Liver (tissue), 9 donors: Measurements from ENCODE around the gene ACMSD. TPM values are rescaled to one million over a fixed set of nuclear protein-coding genes. Genes with fewer than 3 reads are reported as not detected.
A peak's percentile ranks its signal among the peaks of the same experiment; 100 is the strongest.

Source experiments
- DNase-seq: peaks from one replicate; pipeline ENCODE4 v3.0.0-alpha.2; 2017; ENCODE audit warnings: low spot score
- H3K27ac ChIP-seq, 2 donors: one replicate each; pipeline ENCODE4 v1.7.0; 2013; ENCODE audit warnings: inconsistent platforms in 2 of 2, low read length in 2 of 2, control low read depth in 1 of 2, low read depth in 1 of 2, mild to moderate bottlenecking in 1 of 2
- H3K27me3 ChIP-seq, 4 donors: one replicate each; pipeline versions ENCODE4 v1.6.1 to v1.7.0; 2013; ENCODE audit warnings: low read length in 3 of 4, inconsistent platforms in 1 of 4, mild to moderate bottlenecking in 1 of 4, moderate library complexity in 1 of 4; ENCODE audit not compliant: control insufficient read depth in 4 of 4, insufficient read depth in 4 of 4
- H3K36me3 ChIP-seq, 4 donors: one replicate each; pipeline versions ENCODE4 v1.6.1 to v1.7.0; 2013; ENCODE audit warnings: low read length in 3 of 4, mild to moderate bottlenecking in 3 of 4, low read depth in 1 of 4, moderate library complexity in 1 of 4; ENCODE audit not compliant: control insufficient read depth in 4 of 4, insufficient read depth in 3 of 4
- H3K4me1 ChIP-seq, 4 donors: one replicate each; pipeline versions ENCODE4 v1.6.1 to v1.7.0; 2013; ENCODE audit warnings: low read length in 3 of 4, mild to moderate bottlenecking in 3 of 4, moderate library complexity in 1 of 4; ENCODE audit not compliant: control insufficient read depth in 4 of 4, insufficient read depth in 4 of 4
- H3K4me3 ChIP-seq, 3 donors: one replicate each; pipeline versions ENCODE4 v1.6.1 to v1.7.0; 2013; ENCODE audit warnings: low read length in 3 of 3, control low read depth in 1 of 3, low read depth in 1 of 3, mild to moderate bottlenecking in 1 of 3
- H3K9ac ChIP-seq, 2 donors: one replicate each; pipeline ENCODE4 v1.7.0; 2013; ENCODE audit warnings: low read length in 2 of 2, mild to moderate bottlenecking in 2 of 2, moderate library complexity in 2 of 2, control low read depth in 1 of 2, low read depth in 1 of 2
- H3K9me3 ChIP-seq, 4 donors: one replicate each; pipeline versions ENCODE4 v1.6.1 to v1.7.0; 2013; ENCODE audit warnings: low read length in 3 of 4; ENCODE audit not compliant: control insufficient read depth in 4 of 4
- CTCF ChIP-seq: fragments of 150-350 bp; IDR thresholded peaks from 2 replicates; pipeline ENCODE4 v1.5.1; 2017; ENCODE audit warnings: improper control_type of control experiment, low read depth, low read length; ENCODE audit not compliant: missing input control
- EGR1 ChIP-seq, 2 donors: IDR thresholded peaks; 2 replicates each; pipeline ENCODE4 v1.6.1; 2016 to 2018; ENCODE audit warnings: antibody characterized with exemption in 2 of 2, low read depth in 2 of 2
- FOXA1 ChIP-seq: IDR thresholded peaks from 2 replicates; pipeline ENCODE4 v1.6.1; 2016; ENCODE audit warnings: antibody characterized with exemption
- FOXA2 ChIP-seq: IDR thresholded peaks from 2 replicates; pipeline ENCODE4 v1.6.1; 2016; ENCODE audit warnings: antibody characterized with exemption
- GABPA ChIP-seq, 2 donors: IDR thresholded peaks in 1 of 2; conservative IDR thresholded peaks in 1 of 2; 2 replicates each; pipeline ENCODE4 v1.6.1; 2016; ENCODE audit warnings: antibody characterized with exemption in 2 of 2, mild to moderate bottlenecking in 1 of 2, moderate library complexity in 1 of 2
- HNF4A ChIP-seq, 2 donors: conservative IDR thresholded peaks; 2 replicates each; pipeline ENCODE4 v1.6.1; 2016; ENCODE audit warnings: antibody characterized with exemption in 2 of 2, mild to moderate bottlenecking in 2 of 2
- HNF4G ChIP-seq: IDR thresholded peaks from 2 replicates; pipeline ENCODE4 v1.6.1; 2016; ENCODE audit warnings: antibody characterized with exemption
- JUND ChIP-seq, 2 donors: IDR thresholded peaks; 2 replicates each; pipeline ENCODE4 v1.6.1; 2016; ENCODE audit warnings: antibody characterized with exemption in 2 of 2
- MAX ChIP-seq: IDR thresholded peaks from 2 replicates; pipeline ENCODE4 v1.6.1; 2016; ENCODE audit warnings: antibody characterized with exemption
- NR2F2 ChIP-seq: IDR thresholded peaks from 2 replicates; pipeline ENCODE4 v1.6.1; 2016; ENCODE audit warnings: antibody characterized with exemption
- RAD21 ChIP-seq, 2 donors: IDR thresholded peaks; 2 replicates each; pipeline ENCODE4 v1.6.1; 2016; ENCODE audit warnings: antibody characterized with exemption in 2 of 2, mild to moderate bottlenecking in 2 of 2
- REST ChIP-seq: IDR thresholded peaks from 2 replicates; pipeline ENCODE4 v1.6.1; 2016; ENCODE audit warnings: antibody characterized with exemption, mild to moderate bottlenecking
- RXRA ChIP-seq, 2 donors: IDR thresholded peaks; 2 replicates each; pipeline ENCODE4 v1.6.1; 2017 to 2018; ENCODE audit warnings: antibody characterized with exemption in 2 of 2, mild to moderate bottlenecking in 1 of 2
- SP1 ChIP-seq: IDR thresholded peaks from 2 replicates; pipeline ENCODE4 v1.6.1; 2018; ENCODE audit warnings: antibody characterized with exemption, mild to moderate bottlenecking
- TAF1 ChIP-seq: conservative IDR thresholded peaks from 2 replicates; pipeline ENCODE4 v1.6.1; 2016; ENCODE audit warnings: antibody characterized with exemption, mild to moderate bottlenecking
- YY1 ChIP-seq: IDR thresholded peaks from 2 replicates; pipeline ENCODE4 v1.6.1; 2016; ENCODE audit warnings: antibody characterized with exemption, mild to moderate bottlenecking
- WGBS: extraction: QIAGEN DNeasy Blood & Tissue Kit; methylation state at CpG from one replicate; pipeline ENCODE4 v1.1.7; 2013; 5-methylcytosine and 5-hydroxymethylcytosine counted together
- polyA plus RNA-seq, 2 donors: library from polyadenylated mRNA; stranded (reverse) in 1 of 2; unstranded in 1 of 2; fragments of 200-250 nt in 1 of 2; fragments of >200 nt in 1 of 2; fragmentation: Nextera tagmentation in 1 of 2; extraction: Ambion mirVana in 1 of 2; gene quantifications; one replicate each; pipeline versions ENCODE4 v1.2.1 to v1.2.3, GENCODE V29; 2013 to 2015
- total RNA-seq, 2 donors: library from RNA; depleted of rRNA; stranded (reverse); fragments of >200 nt; gene quantifications; one replicate each; pipeline ENCODE4 v1.2.3, GENCODE V29; 2014
- TF ChIP-seq, protein P1 (sequence below): IDR thresholded peaks from 2 replicates; pipeline ENCODE4 v1.6.1; 2016; ENCODE audit warnings: antibody characterized with exemption
- TF ChIP-seq, protein P2 (sequence below): IDR thresholded peaks from 2 replicates; pipeline ENCODE4 v1.6.1; 2016; ENCODE audit warnings: antibody characterized with exemption
- donor health status: healthy.
- donor health status: healthy.
- donor health status: healthy.
- donor health status: healthy.
- donor health status: healthy.

The ACMSD gene
- total and polyA plus RNA-seq, 4 donors = 11.9 to 91.4 (median 75.8) TPM

GRCh38 chr2:134933732-134934131 is 95.3 kb downstream of the ACMSD start:
- Histone ChIP-seq H3K9ac (no peak overlapping the region), H3K9me3 (no peaks in the 10 kb centered on the region), H3K27me3 (no peaks in the 10 kb centered on the region), H3K4me1 (peaks cover 10 to 55% (median 44%) of the 10 kb centered on the region in 4 donors), H3K4me3 (peak overlapping the region in 1 of 3 donors; percentile 20), H3K36me3 (peaks cover 0 to 5% (median 2%) of the 10 kb centered on the region in 4 donors), H3K27ac (peak overlapping the region; percentile 71 to 77)
- no peak for DNase-seq
- TF ChIP-seq NR2F2 = no peak
- no peak for TF ChIP-seq YY1
- TF ChIP-seq TAF1 = no peak
- WGBS = 57% methylated on average over 1 of the region's 1 CpG

DNA sequence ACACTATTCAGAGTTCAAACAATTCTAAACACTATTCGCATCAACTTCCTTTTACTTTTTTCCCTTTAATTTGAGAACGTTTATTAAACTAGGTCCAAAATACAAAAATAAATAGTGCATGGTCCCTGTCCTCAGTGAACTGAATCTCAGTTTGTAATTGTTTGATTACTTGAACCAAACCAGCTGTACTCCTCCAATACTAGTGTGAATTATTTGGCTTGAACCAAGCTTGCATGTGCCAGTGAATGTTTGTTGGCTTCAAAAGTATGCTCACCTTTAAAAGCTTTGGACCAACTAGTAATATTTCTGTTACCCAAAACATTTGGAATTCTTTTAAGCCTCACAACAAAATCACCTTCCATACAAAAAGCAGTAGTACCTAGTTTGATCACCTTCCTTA is 95.7 kb downstream of the ACMSD start:
- H3K9ac ChIP-seq = no peak overlapping the region
- DNase-seq = no peak
- TF ChIP-seq RXRA (IDR thresholded peaks at IDR 0.05) (peak; percentile 16 to 27), TAF1 (no peak), CTCF (no peak), HNF4A (conservative IDR thresholded peaks at IDR 0.05) (peak in 1 of 2 donors; percentile 33), MAX (peak; percentile 17)
- peak overlapping the region; percentile 71 to 77 for H3K27ac ChIP-seq
- H3K4me1 ChIP-seq = peaks cover 10 to 55% (median 44%) of the 10 kb centered on the region in 4 donors
- H3K27me3 ChIP-seq = no peaks in the 10 kb centered on the region
- peaks cover under 1 to 9% (median 5%) of the 10 kb centered on the region in 4 donors for H3K36me3 ChIP-seq
- no peaks in the 10 kb centered on the region for H3K9me3 ChIP-seq
- no peak overlapping the region for H3K4me3 ChIP-seq
- WGBS = 18% methylated on average over 2 of the region's 2 CpGs

GRCh38 chr2:134934641-134935040 is 96.2 kb downstream of the ACMSD start:
- H3K9ac ChIP-seq = no peak overlapping the region
- H3K9me3 ChIP-seq = no peaks in the 10 kb centered on the region
- H3K36me3 ChIP-seq = peaks cover 5 to 10% (median 6%) of the 10 kb centered on the region in 4 donors
- no peak overlapping the region for H3K4me3 ChIP-seq
- no peak for DNase-seq
- H3K27me3 ChIP-seq = no peaks in the 10 kb centered on the region
- H3K27ac ChIP-seq = peak overlapping the region; percentile 71 to 77
- peaks cover 10 to 55% (median 44%) of the 10 kb centered on the region in 4 donors for H3K4me1 ChIP-seq
- 3% methylated on average over 1 of the region's 1 CpG for WGBS
- no peak for TF ChIP-seq CTCF
- TF ChIP-seq EGR1 (IDR thresholded peaks at IDR 0.05; ENCODE audit: low read depth in 2 of 2) = no peak
- peak; percentile 64 for TF ChIP-seq NR2F2
- TF ChIP-seq FOXA2 = no peak
- no peak for TF ChIP-seq REST
- peak; percentile 31 to 63 for TF ChIP-seq GABPA (IDR thresholded peaks at IDR 0.05 in 1 of 2, conservative IDR thresholded peaks at IDR 0.05 in 1 of 2)
- TF ChIP-seq HNF4A (conservative IDR thresholded peaks at IDR 0.05) = peak; percentile 50 to 56
- peak in 1 of 2 donors; percentile 34 for TF ChIP-seq JUND (IDR thresholded peaks at IDR 0.05)
- TF ChIP-seq RXRA (IDR thresholded peaks at IDR 0.05) = peak in 1 of 2 donors; percentile 24
- TF ChIP-seq YY1 = no peak
- TF ChIP-seq FOXA1 = no peak
- TF ChIP-seq, protein P1, sequence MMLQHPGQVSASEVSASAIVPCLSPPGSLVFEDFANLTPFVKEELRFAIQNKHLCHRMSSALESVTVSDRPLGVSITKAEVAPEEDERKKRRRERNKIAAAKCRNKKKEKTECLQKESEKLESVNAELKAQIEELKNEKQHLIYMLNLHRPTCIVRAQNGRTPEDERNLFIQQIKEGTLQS = no peak
- peak; percentile 9 for TF ChIP-seq TAF1
- peak; percentile 34 for TF ChIP-seq SP1
- TF ChIP-seq, protein P2, sequence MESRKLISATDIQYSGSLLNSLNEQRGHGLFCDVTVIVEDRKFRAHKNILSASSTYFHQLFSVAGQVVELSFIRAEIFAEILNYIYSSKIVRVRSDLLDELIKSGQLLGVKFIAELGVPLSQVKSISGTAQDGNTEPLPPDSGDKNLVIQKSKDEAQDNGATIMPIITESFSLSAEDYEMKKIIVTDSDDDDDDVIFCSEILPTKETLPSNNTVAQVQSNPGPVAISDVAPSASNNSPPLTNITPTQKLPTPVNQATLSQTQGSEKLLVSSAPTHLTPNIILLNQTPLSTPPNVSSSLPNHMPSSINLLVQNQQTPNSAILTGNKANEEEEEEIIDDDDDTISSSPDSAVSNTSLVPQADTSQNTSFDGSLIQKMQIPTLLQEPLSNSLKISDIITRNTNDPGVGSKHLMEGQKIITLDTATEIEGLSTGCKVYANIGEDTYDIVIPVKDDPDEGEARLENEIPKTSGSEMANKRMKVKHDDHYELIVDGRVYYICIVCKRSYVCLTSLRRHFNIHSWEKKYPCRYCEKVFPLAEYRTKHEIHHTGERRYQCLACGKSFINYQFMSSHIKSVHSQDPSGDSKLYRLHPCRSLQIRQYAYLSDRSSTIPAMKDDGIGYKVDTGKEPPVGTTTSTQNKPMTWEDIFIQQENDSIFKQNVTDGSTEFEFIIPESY = no peak
- no peak for TF ChIP-seq RAD21 (IDR thresholded peaks at IDR 0.05)
- peak; percentile 38 for TF ChIP-seq HNF4G
